GM19468 (cell line): ENCODE results near the gene SFXN5.

Experiments used
- ATAC-seq: cut with Tn5 transposase; IDR thresholded peaks from one replicate; pipeline ENCODE4 v1.9.1; 2021; ENCODE audit warnings: mild to moderate bottlenecking, moderate library complexity, moderate number of reproducible peaks; ENCODE audit not compliant: unreplicated experiment; ENCODE audit errors: extremely low read depth

Gene SFXN5

GRCh38 chr2:72982781-72983499 is 88.6 kb downstream of the SFXN5 start:
- no peak for ATAC-seq

- ATAC-seq, result no peak
These were observed 89.3 kb downstream of the SFXN5 start for GRCh38 chr2:72982219-72982618.

- ATAC-seq, result no peak
These were observed 90.0 kb downstream of the SFXN5 start for GRCh38 chr2:72981536-72981935.

GRCh38 chr2:72980535-72981217 is 90.8 kb downstream of the SFXN5 start:
- ATAC-seq, result no peak

- ATAC-seq, result no peak
These were observed 91.6 kb downstream of the SFXN5 start for GRCh38 chr2:72979896-72980295.

GRCh38 chr2:72975017-72975416 is 96.5 kb downstream of the SFXN5 start:
- ATAC-seq, result no peak

- no peak for ATAC-seq
These were observed 97.1 kb downstream of the SFXN5 start for GRCh38 chr2:72974436-72974754.

GRCh38 chr2:72973566-72974435 is 97.7 kb downstream of the SFXN5 start:
- no peak for ATAC-seq

GRCh38 chr2:72973137-72973535 is 98.4 kb downstream of the SFXN5 start:
- ATAC-seq, result no peak

GRCh38 chr2:72972352-72973136 is 99.0 kb downstream of the SFXN5 start:
- ATAC-seq, result no peak

GRCh38 chr2:72971036-72971435 is 100.5 kb downstream of the SFXN5 start:
- no peak for ATAC-seq

- ATAC-seq, result no peak
These were observed 101.8 kb downstream of the SFXN5 start for GRCh38 chr2:72969706-72970105.

- ATAC-seq, result no peak
These were observed 103.2 kb downstream of the SFXN5 start for GRCh38 chr2:72968286-72968685.

GRCh38 chr2:72965770-72966450 is 105.6 kb downstream of the SFXN5 start:
- no peak for ATAC-seq

- no peak for ATAC-seq
These were observed 106.5 kb downstream of the SFXN5 start for GRCh38 chr2:72965016-72965415.

GRCh38 chr2:72964146-72964525 is 107.4 kb downstream of the SFXN5 start:
- ATAC-seq, result no peak

GRCh38 chr2:72963423-72964145 is 107.9 kb downstream of the SFXN5 start:
- no peak for ATAC-seq

GRCh38 chr2:72962911-72963310 is 108.6 kb downstream of the SFXN5 start:
- ATAC-seq, result no peak

GRCh38 chr2:72961853-72962468 is 109.6 kb downstream of the SFXN5 start:
- no peak for ATAC-seq
